Tibial artery (tissue), 4 donors: ENCODE measurements around the gene KLHL20.
"Not testable (repeated sequence)": the region's sequence is repeated elsewhere in the genome, so short reads cannot be mapped to it uniquely, and the experiment has no call there.

Experiments used
- DNase-seq, 2 donors: peaks; one replicate each; pipeline ENCODE4 v3.0.0-alpha.2; 2019
- H3K27ac ChIP-seq, 2 donors: fragments of 200-600 bp; sonication (generic) in 1 of 2; 1 replicate in 1 of 2; 2 replicates in 1 of 2; pipeline ENCODE4 v1.5.1; 2018 to 2019; ENCODE audit warnings: mild to moderate bottlenecking in 1 of 2
- H3K27me3 ChIP-seq, 2 donors: fragments of 200-600 bp; sonication (generic) in 1 of 2; one replicate each; pipeline versions ENCODE4 v1.5.1 to v1.6.0; 2016 to 2019
- H3K36me3 ChIP-seq, 3 donors: fragments of 200-600 bp; sonication (generic) in 2 of 3; one replicate each; pipeline ENCODE4 v1.5.1; 2016 to 2019; ENCODE audit warnings: mild to moderate bottlenecking in 2 of 3
- H3K4me1 ChIP-seq, 4 donors: fragments of 200-600 bp; sonication (generic) in 2 of 4; 1 replicate in 3 of 4; 2 replicates in 1 of 4; pipeline ENCODE4 v1.5.1; 2016 to 2019
- H3K4me3 ChIP-seq, 2 donors: fragments of 200-600 bp; sonication (generic) in 1 of 2; 1 replicate in 1 of 2; 2 replicates in 1 of 2; pipeline ENCODE4 v1.5.1; 2018 to 2019; ENCODE audit warnings: mild to moderate bottlenecking in 2 of 2
- H3K9me3 ChIP-seq, 3 donors: fragments of 200-600 bp; sonication (generic) in 1 of 3; one replicate each; pipeline ENCODE4 v1.5.1; 2016 to 2019
- CTCF ChIP-seq, 2 experiments: fragments of 200-600 bp in 1 of 2; fragments of 450-650 bp in 1 of 2; IDR thresholded peaks; one replicate each; pipeline ENCODE4 v1.5.1; 2017 to 2019; ENCODE audit warnings: antibody characterized with exemption in 2 of 2, mild to moderate bottlenecking in 1 of 2, moderate library complexity in 1 of 2
- intact Hi-C: fragments of 100-400 bp; cut with DNase I; formaldehyde crosslinking; loops from one replicate; pipeline ENCODE4 v1.15.0; 2023; ENCODE audit warnings: low total_unique reads

Gene KLHL20

DNA sequence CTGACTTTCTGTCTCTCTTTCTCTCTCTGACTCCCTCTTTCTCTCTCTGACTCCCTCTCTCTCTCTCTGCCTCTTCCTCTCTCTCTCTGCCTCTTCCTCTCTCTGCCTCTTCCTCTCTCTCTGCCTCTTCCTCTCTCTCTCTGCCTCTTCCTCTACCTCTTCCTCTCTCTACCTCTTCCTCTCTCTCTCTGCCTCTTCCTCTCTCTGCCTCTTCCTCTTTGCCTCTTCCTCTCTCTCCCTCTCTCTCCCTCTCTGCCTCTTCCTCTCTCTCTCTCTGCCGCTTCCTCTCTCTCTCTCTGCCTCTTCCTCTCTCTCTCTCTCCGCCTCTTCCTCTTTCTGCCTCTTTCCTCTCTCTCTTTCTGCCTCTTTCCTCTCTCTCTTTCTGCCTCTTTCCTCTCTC is 26.5 kb upstream of the KLHL20 start:
- H3K9me3 ChIP-seq: no peaks in the 10 kb centered on the region
- H3K36me3 ChIP-seq: no peaks in the 10 kb centered on the region
- no peak overlapping the region for H3K27ac ChIP-seq
- no peak overlapping the region for H3K4me3 ChIP-seq
- no peak for DNase-seq
- intact Hi-C loops: no loop called here
- H3K27me3 ChIP-seq: no peaks in the 10 kb centered on the region
- H3K4me1 ChIP-seq: no peaks in the 10 kb centered on the region
- no peak for TF ChIP-seq CTCF (IDR thresholded peaks at IDR 0.05)

GRCh38 chr1:173693238-173693637 is 21.5 kb upstream of the KLHL20 start:
- intact Hi-C loops: no loop called here
- no peaks in the 10 kb centered on the region for H3K27me3 ChIP-seq
- no peak for TF ChIP-seq CTCF (IDR thresholded peaks at IDR 0.05)
- H3K4me3 ChIP-seq: no peak overlapping the region
- no peak overlapping the region for H3K27ac ChIP-seq
- no peaks in the 10 kb centered on the region for H3K4me1 ChIP-seq
- peaks cover 0 to 8% (median 0%) of the 10 kb centered on the region in 3 donors for H3K9me3 ChIP-seq
- DNase-seq: no peak
- H3K36me3 ChIP-seq: no peaks in the 10 kb centered on the region

DNA sequence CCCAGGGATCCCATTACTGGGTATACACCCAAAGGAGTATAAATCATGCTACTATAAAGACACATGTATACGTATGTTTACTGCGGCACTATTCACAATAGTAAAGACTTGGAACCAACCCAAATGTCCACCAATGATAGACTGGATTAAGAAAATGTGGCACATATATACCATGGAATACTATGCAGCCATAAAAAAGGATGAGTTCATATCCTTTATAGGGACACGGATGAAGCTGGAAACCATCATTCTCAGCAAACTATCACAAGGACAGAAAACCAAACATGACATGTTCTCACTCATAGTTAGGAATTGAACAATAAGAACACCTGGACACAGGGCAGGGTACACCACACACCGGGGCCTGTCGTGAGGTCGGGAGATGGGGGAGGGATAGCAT is 13.5 kb upstream of the KLHL20 start:
- intact Hi-C loops, DNase-seq, H3K36me3 ChIP-seq, H3K4me3 ChIP-seq, H3K4me1 ChIP-seq, H3K27ac ChIP-seq, H3K9me3 ChIP-seq, H3K27me3 ChIP-seq: not testable (repeated sequence)

DNA sequence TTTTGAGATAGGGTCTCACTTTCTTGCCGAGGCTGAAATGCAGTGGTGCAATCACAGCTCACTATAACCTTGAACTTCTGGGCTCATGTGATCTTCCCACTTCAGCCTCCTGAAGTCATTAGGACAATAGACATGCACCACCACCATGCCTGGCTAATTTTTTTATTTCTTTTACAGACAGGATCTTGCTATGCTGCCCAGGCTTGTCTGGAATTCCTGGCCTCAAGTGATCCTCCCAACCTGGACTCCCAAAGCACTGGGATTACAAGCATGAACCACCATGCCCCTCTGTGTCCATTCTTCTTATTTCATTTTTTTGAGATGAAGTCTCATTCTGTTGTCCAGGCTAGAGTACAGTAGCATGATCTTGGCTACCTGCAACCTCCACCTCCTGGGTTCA is 12.0 kb upstream of the KLHL20 start:
- TF ChIP-seq CTCF (IDR thresholded peaks at IDR 0.05): no peak
- intact Hi-C loops: no loop called here

GRCh38 chr1:173705117-173705516 is 9.7 kb upstream of the KLHL20 start:
- no peak overlapping the region for H3K4me3 ChIP-seq
- intact Hi-C loops: no loop called here
- no peak for DNase-seq
- H3K27me3 ChIP-seq: peaks cover 0 to 9% of the 10 kb centered on the region in 2 donors
- no peaks in the 10 kb centered on the region for H3K9me3 ChIP-seq
- no peak overlapping the region for H3K27ac ChIP-seq
- no peaks in the 10 kb centered on the region for H3K36me3 ChIP-seq
- TF ChIP-seq CTCF (IDR thresholded peaks at IDR 0.05): no peak
- H3K4me1 ChIP-seq: no peaks in the 10 kb centered on the region

More for the DNA sequence above, 12.0 kb upstream of the KLHL20 start:
- H3K4me1 ChIP-seq: no peaks in the 10 kb centered on the region
- no peaks in the 10 kb centered on the region for H3K27me3 ChIP-seq
- no peak overlapping the region for H3K4me3 ChIP-seq
- no peak overlapping the region for H3K27ac ChIP-seq
- no peaks in the 10 kb centered on the region for H3K9me3 ChIP-seq
- DNase-seq: no peak
- H3K36me3 ChIP-seq: no peaks in the 10 kb centered on the region

DNA sequence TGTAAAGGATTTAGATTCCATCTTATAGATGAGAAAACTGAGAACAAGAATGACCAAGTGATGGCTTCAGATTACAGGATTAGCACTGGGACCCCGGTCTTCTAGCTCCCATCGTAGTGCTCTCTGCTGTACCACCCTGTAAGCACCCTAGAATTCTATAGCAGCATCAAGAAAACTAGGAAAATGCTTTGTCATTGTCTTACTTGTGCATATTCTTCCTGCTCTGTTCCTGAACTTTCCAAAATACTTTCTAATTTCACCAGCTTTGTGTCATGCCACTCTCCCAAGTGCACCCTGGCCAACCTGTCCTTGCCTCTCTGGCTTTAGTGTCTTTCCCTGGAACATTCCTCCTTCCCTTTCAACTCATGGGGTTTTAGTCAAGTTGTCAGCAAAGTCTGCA is 6.0 kb upstream of the KLHL20 start:
- Histone ChIP-seq H3K4me3 (no peak overlapping the region), H3K36me3 (no peaks in the 10 kb centered on the region), H3K27me3 (peaks cover 0 to 13% of the 10 kb centered on the region in 2 donors), H3K9me3 (no peaks in the 10 kb centered on the region), H3K4me1 (no peaks in the 10 kb centered on the region), H3K27ac (no peak overlapping the region)
- no peak for TF ChIP-seq CTCF (IDR thresholded peaks at IDR 0.05)
- intact Hi-C loops: no loop called here
- DNase-seq: no peak
